Panc1 (cell line): Measurements from ENCODE around the gene CBFB. TPM values are rescaled to one million over a fixed set of nuclear protein-coding genes. Genes with fewer than 3 reads are reported as not detected.
A peak's percentile ranks its signal among the peaks of the same experiment; 100 is the strongest.

Experiments
- ATAC-seq: fragments of 200-7000 bp; cut with Tn5 transposase; 2 replicates; pipeline ENCODE4 v1.9.1; 2020; ENCODE audit warnings: mild to moderate bottlenecking, moderate library complexity
- BruUV-seq: library from RNA; stranded (reverse); fragments of 400-500 nt; replicated peaks from 2 replicates; lab custom pipeline; 2021; lab: Mats Ljungman, UMichigan
- CTCF ChIA-PET: fragments of 300-600 bp; sonication (Branson Sonifier 250); formaldehyde crosslinking; loops from one replicate; lab custom pipeline; 2022; ENCODE audit warnings: antibody characterized with exemption; lab: Charles Lee
- POLR2A ChIA-PET: fragments of 300-600 bp; sonication (Branson Sonifier 250); formaldehyde crosslinking; loops from one replicate; lab custom pipeline; 2022; ENCODE audit warnings: antibody characterized with exemption; lab: Charles Lee
- DNase-seq: peaks from one replicate; pipeline ENCODE4 v3.0.0-alpha.2; 2010; ENCODE audit warnings: low read depth, low spot score
- H3K27ac ChIP-seq: 2 replicates; pipeline ENCODE4 v1.5.1; 2011; ENCODE audit warnings: mild to moderate bottlenecking, low read length, inconsistent platforms
- H3K27me3 ChIP-seq: fragments of 200-500 bp; sonication (Bioruptor generic); 2 replicates; pipeline ENCODE4 v1.6.0; 2014; ENCODE audit warnings: low read length, inconsistent platforms; ENCODE audit not compliant: control insufficient read depth, insufficient read depth
- H3K36me3 ChIP-seq: fragments of 200-500 bp; sonication (Bioruptor generic); 2 replicates; pipeline ENCODE4 v1.5.1; 2014; ENCODE audit warnings: inconsistent platforms, mild to moderate bottlenecking, low read length, moderate library complexity; ENCODE audit not compliant: control insufficient read depth, insufficient read depth
- H3K4me1 ChIP-seq: 2 replicates; pipeline ENCODE4 v1.5.1; 2011; ENCODE audit warnings: inconsistent platforms, mild to moderate bottlenecking, low read length, moderate library complexity; ENCODE audit not compliant: control insufficient read depth, insufficient read depth
- H3K4me3 ChIP-seq, 2 experiments: 2 replicates each; pipeline ENCODE4 v1.5.1; 2011 to 2012; ENCODE audit warnings: low read depth in 2 of 2, low read length in 2 of 2, mild to moderate bottlenecking in 2 of 2, inconsistent platforms in 1 of 2, moderate library complexity in 1 of 2
- H3K9me3 ChIP-seq: fragments of 200-500 bp; sonication (Bioruptor generic); 2 replicates; pipeline ENCODE4 v1.5.1; 2014; ENCODE audit warnings: low read depth, mild to moderate bottlenecking, inconsistent platforms, low read length, moderate library complexity; ENCODE audit not compliant: control insufficient read depth, insufficient read depth
- CTCF ChIP-seq: fragments of 450-650 bp; IDR thresholded peaks from 2 replicates; pipeline ENCODE4 v1.5.1; 2017; ENCODE audit warnings: mild to moderate bottlenecking
- POLR2AphosphoS5 ChIP-seq: IDR thresholded peaks from 2 replicates; pipeline ENCODE4 v1.6.1; 2012; ENCODE audit warnings: mild to moderate bottlenecking, low read depth, low read length, moderate library complexity
- REST ChIP-seq, 2 experiments: IDR thresholded peaks; 2 replicates each; pipeline ENCODE4 v1.6.1; 2011 to 2012; ENCODE audit warnings: low read depth in 2 of 2, control low read depth in 1 of 2, low read length in 1 of 2, mild to moderate bottlenecking in 1 of 2, moderate library complexity in 1 of 2; ENCODE audit not compliant: insufficient read depth in 1 of 2
- SIN3A ChIP-seq: IDR thresholded peaks from 2 replicates; pipeline ENCODE4 v1.6.1; 2012; ENCODE audit warnings: low read depth, mild to moderate bottlenecking, low read length, moderate library complexity, borderline replicate concordance; ENCODE audit not compliant: insufficient read depth
- TCF7L2 ChIP-seq: IDR thresholded peaks from 2 replicates; pipeline ENCODE4 v1.6.1; 2011; ENCODE audit warnings: mild to moderate bottlenecking, low read depth, low read length, inconsistent platforms
- in situ Hi-C: cut with HindIII; loops from 2 replicates; pipeline ENCODE4 v1.10.0; 2016; ENCODE audit warnings: low sequenced_read_pairs, low pct_unique_long_range_greater_than_20kb
- intact Hi-C: fragments of 100-400 bp; cut with micrococcal nuclease; formaldehyde crosslinking; loops from one replicate; pipeline ENCODE4 v1.10.0; 2022; ENCODE audit not compliant: unreplicated experiment
- total RNA-seq: library from RNA; stranded (reverse); gene quantifications from one replicate; pipeline ENCODE4 v1.2.1, GENCODE V29; 2021; ENCODE audit not compliant: unreplicated experiment

CBFB gene
- total RNA-seq, 1 experiment from 2014 or later = 66.4 TPM

- peaks cover 6% of the 10 kb centered on the region for H3K4me1 ChIP-seq
- in situ Hi-C loops (no loop called here), intact Hi-C loops (no loop called here)
- BruUV-seq = no TSS peak
- no peaks in the 10 kb centered on the region for H3K9me3 ChIP-seq
- H3K27ac ChIP-seq = no peak overlapping the region
- ATAC-seq = peak; percentile 83
- TF ChIP-seq POLR2AphosphoS5 (no peak), TCF7L2 (peak; percentile 80; the same call in 1 of the 2 replicates)
- H3K4me3 ChIP-seq = no peak overlapping the region
- peak; percentile 62 for DNase-seq
- CTCF ChIA-PET = no interaction called here
- H3K36me3 ChIP-seq = no peaks in the 10 kb centered on the region
- POLR2A ChIA-PET = interaction anchor here (0.6 kb wide), 1 partner anchor 108 kb away, joined by 4 read pairs; no protein-coding TSS in a partner anchor
- no peaks in the 10 kb centered on the region for H3K27me3 ChIP-seq
These were observed 86.7 kb downstream of the CBFB start for GRCh38 chr16:67115639-67116038.

- ATAC-seq (no peak), DNase-seq (no peak)
- TF ChIP-seq CTCF = no peak
- no peak for TF ChIP-seq POLR2AphosphoS5
- TF ChIP-seq TCF7L2 = no peak
- TF ChIP-seq SIN3A = no peak
- no peak for TF ChIP-seq REST (IDR thresholded peaks at IDR 0.05; ENCODE audit: insufficient read depth in 1 of 2, low read depth in 2 of 2, low read length in 1 of 2)
- in situ Hi-C loops (no loop called here), intact Hi-C loops (no loop called here)
- Histone ChIP-seq H3K4me1 (no peaks in the 10 kb centered on the region), H3K9me3 (no peaks in the 10 kb centered on the region), H3K27ac (no peak overlapping the region), H3K4me3 (no peak overlapping the region), H3K36me3 (no peaks in the 10 kb centered on the region), H3K27me3 (no peaks in the 10 kb centered on the region)
- BruUV-seq = no TSS peak
- ChIA-PET CTCF (interaction anchor here (1.4 kb wide), 1 partner anchor 38 kb away, joined by 3 read pairs; no protein-coding TSS in a partner anchor), POLR2A (interaction anchor here (1.3 kb wide), 1 partner anchor 13 kb away, joined by 7 read pairs; no protein-coding TSS in a partner anchor)
These were observed 87.7 kb downstream of the CBFB start for GRCh38 chr16:67116388-67117311.
